HG03060 (cell line): Measurements from ENCODE around the gene CDH4.

Experiments used
- ATAC-seq: cut with Tn5 transposase; IDR thresholded peaks from one replicate; pipeline ENCODE4 v1.9.1; 2021; ENCODE audit warnings: low read depth, moderate number of reproducible peaks; ENCODE audit not compliant: unreplicated experiment

The CDH4 gene

DNA sequence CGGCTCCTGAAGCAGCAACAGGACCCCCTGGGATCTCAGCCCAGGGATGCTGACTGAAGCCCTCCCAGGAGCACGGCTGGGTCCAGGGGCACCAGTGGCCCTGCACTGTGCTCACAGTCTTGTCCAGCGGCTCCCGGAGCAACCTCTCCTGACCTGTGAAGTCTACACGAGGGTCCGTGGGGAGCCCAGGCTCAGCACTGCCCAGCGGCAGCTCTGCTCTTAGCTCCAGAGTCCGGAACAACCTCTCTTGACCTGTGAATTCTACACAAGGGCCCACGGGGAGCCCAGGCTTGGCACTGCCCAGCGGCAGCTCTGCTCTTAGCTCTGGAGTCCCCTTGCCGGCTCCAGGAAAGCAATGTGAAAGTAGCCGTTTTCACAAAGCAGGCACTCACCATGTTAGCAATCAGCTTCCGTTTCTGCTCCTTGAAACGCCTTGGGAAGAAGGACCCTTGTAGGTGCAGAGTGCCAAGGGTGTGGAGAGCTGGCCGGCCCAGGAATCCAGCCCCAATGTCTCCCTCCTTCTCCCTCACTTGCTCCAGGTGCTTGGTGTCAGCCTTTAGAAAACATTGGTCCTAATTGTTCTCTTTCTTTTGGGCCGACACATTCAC, 310.9 kb downstream of the CDH4 start:
- ATAC-seq: no peak

DNA sequence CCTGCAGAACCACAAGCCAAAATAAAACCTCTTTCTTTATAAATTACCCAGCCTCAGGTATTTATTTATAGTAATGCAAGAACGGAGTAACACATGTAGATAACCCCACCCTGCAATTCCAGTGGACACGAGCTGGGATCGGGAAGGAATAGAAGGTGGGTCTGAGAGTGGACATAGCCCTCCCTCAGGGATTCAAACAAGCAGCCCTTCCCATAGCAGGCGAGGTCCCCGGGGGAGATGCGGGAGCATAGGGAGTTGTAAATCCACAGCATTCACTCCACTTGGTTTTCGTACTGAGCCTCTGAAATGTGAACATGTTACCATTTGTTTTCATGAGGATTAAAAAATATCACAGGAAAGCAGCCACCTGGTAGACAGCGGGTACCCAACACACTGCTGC, 312.6 kb downstream of the CDH4 start:
- ATAC-seq: no peak

GRCh38 chr20:61565791-61566190, 313.7 kb downstream of the CDH4 start:
- ATAC-seq: no peak

- no peak for ATAC-seq
Observed at GRCh38 chr20:61566691-61567090, 314.6 kb downstream of the CDH4 start.

- no peak for ATAC-seq
Observed at GRCh38 chr20:61567204-61567603, 315.1 kb downstream of the CDH4 start.

GRCh38 chr20:61569825-61570224, 317.8 kb downstream of the CDH4 start:
- no peak for ATAC-seq

- no peak for ATAC-seq
Observed at GRCh38 chr20:61570646-61571195, 318.7 kb downstream of the CDH4 start.

GRCh38 chr20:61571221-61571620, 319.2 kb downstream of the CDH4 start:
- no peak for ATAC-seq

GRCh38 chr20:61571916-61572711, 320.1 kb downstream of the CDH4 start:
- no peak for ATAC-seq

DNA sequence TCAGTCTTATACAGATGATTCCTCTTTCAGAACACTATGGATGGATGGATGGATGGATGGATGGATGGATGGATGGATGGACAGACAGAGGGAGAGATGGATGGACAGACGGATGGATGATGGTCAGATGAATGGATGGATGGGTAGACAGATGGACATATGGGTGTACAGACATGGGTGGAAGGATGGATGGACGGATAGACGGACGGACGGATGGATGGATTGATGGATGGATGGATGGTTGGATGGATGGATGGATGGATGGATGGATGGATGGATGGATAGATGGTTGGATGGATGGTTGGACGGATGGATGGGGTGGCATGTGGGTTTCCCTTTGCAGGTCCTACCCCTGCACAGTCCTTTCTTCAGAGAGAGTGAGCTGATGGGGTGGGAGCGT, 320.7 kb downstream of the CDH4 start:
- ATAC-seq: no peak

DNA sequence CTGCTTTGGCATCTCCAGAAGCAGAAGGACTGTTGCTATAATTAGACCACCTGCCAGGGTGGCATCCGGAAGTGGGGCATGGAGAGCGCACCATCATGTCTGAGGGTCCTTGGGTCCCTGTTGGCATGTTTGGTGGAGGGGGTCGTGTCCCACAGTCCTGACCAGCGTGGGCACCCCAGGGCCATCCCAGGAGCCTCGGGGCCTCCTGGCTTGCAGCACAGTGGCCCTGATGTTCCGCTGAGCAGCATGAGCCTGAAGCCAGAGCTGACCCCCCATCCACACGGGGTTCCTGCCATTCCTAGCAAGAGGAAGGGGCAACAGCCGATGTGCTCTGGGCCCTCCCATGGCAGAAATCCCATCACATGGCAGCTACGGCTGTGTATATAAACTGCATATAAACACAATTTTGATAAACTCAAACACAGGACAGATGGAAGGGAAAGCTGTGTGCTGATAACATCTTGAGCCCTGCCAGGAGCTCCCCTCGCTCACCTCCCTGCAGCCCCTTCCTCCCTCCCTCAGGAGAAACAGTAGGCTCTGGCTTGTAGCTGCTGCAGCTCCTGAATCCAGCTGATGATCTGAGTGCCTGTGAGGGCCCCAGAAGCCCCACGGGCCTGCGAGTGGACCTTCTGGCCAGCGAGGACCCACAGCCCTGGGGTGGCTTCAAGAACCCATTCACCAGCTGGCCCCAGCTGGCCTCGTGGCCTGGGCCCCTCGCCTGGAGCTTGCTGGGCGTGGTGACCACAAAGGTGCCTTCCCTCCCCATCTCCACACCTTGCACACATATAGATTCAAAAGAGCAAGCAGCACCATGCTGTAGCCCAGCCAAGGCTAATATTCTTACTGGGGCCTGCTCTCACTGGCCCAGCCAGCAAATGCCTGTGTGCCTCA, 321.6 kb downstream of the CDH4 start:
- ATAC-seq: no peak

DNA sequence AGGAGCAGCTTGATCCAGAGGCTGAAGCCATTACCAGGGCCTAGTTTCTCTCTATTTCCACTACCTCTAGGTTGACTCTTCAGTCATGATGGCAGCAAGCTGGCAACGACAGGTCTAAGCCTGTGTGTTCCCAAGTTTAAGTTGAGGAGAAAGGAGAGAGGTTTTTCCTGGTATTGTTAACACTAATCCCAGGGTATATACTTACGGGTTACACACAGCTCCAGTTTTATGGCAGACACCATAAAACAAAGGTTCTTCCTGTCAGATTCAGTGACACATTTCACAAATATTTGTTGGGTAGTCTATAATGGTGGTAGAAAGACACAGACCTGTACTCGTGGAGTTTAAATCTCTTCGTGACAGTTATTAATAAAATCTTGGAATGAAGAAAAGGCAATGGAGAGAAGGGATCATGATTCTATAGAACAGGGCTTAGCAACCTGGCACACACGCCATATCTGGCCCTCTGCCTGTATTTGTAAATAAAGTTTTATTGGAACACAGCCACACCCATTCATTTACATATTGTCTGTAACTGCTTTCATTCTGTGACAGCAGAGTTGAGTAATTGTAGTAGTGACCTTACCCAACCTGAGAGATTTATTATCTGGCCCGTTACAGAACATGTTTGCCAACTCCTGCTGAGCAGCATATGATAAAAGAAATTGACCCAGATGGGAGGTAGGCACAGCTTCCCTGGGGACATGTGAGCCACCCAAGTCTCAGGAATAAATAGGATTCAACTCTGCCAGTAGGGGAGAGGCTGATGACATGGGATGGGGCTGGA, 323.3 kb downstream of the CDH4 start:
- ATAC-seq: no peak

- no peak for ATAC-seq
Observed at GRCh38 chr20:61576372-61576771, 324.3 kb downstream of the CDH4 start.

DNA sequence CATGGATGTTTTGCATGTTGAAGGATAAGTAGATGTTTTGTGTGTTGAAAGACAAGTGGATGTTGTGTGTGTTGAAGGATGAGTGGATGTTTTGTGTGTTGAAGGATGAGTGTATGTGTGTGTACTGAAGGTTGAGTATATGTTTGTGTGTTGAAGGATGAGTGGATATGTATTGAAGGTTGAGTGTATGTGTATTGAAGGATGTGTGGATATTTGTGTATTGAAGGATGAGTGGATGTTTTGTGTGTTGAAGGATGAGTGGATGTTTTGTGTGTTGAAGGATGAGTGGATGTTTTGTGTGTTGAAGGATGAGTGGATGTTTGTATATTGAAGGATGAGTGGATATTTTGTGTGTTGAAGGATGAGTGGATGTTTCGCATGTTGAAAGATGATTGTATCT, 325.0 kb downstream of the CDH4 start:
- no peak for ATAC-seq

GRCh38 chr20:61579908-61580307, 327.8 kb downstream of the CDH4 start:
- ATAC-seq: no peak

DNA sequence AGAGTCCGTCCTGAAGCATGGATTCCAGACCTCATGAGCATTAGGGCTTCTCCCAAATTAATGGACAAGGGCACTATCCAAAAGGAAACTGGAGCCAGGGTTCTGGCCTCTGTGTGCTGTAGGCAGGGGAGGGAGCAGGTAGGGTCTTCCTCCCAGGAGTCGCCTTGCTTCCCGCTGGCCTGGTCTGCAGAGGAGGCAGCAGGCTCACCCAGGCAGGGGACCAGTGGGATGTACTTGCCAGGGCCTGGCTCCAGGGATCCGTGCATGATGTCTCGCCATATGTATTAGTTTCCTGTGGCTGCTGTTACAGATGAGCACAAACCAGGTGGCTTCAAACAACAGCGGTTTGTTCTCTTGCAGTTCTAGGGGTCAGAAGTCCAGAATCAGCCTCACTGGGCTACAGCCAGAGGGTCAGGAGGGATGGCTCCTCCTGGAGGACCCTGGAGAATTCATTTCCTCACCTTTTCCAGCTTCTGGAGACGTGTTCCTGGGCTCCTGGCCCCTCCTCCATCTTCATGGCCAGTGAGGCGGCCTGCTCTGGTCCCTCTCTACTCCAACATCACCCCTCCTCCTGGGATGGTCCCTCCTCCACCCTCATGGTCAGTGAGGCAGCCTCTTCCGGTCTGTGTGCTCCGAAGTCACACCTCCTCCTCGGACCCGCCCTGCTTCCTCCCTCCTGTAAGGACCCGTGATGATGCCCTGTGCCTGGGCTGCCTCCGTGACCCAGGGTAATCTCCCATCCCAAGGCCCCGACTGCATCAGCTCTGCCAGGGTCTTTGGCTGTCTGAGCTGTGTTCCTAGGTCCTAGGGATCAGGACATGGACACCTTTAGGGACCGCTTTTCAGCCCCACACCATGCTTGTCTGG, 329.1 kb downstream of the CDH4 start:
- ATAC-seq: no peak

DNA sequence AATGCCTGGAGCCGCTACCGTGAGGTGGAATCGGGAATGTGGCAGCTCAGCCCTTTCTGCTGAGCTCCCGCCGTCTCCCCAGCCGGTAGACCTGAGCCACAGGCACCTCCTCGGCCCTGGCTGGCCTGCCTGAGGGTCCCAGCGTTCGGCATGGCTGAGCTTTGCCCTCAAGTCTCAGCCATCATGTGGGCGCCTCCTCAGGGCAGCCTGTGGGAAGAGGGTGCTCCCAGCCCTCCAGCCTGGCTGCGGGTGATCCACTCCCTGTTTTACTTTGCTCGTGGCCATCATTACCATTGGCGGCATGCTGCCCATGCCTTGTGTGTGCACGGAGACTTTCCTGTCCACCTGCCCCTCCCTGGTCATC, 329.7 kb downstream of the CDH4 start:
- ATAC-seq: no peak

DNA sequence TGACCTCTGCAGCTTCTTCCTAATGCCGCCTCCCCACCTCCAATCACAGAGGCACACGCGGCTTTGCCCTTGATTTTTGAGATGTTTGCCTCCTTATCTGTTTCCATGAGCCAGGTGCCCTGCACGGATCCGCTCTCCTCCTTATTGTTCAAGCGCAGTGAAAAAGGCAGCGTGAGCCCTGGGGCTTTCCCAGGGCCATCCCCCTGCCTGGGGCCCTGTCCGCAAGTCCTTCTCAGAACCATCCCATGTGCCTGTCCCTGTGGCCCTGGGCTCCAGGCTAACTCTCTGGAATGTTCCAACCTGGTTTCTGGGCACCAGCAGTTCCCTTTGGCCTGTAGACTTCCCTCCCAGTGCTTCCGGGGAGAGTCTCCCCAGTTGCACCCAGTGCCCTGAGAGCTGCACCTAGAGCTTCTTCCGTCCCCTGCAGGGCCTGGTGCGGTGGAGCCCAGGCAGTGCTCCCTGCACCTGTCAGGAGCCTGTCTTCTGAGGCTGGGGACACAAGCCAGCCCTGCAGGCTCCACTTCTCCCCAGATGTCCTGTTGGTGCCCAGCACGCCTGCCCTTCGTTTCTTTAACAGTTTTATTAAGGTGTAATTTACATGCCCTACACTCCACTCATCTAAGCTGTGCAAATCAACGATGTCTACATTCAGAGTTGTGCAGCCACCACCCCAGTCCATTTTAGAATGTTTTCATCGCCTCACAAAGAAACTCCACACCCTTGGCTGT, 330.3 kb downstream of the CDH4 start:
- no peak for ATAC-seq

DNA sequence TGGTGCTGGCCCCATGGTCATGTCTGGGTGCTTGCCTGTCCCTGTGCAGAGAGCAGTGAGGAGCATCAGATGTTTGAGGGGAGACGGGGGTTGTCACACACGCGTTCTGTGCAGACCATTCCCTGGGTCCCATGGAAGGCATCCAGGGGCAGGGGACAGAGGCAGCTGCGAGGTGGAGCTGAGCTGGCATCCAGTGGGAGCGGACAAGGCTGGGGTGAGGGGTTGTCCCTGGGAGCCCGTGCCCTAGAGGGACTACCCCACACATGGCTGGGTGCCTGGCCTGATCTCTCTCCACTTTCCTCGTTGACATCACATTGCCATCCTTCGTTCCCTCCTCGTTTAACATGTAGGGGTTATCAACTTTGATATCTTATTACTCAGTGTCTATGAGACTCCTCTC, 331.3 kb downstream of the CDH4 start:
- no peak for ATAC-seq
